ENCODE results near the gene IMPA2. TPM values are rescaled to one million over a fixed set of nuclear protein-coding genes. Genes with fewer than 3 reads are reported as not detected.
A peak's percentile ranks its signal among the peaks of the same experiment; 100 is the strongest.

Gene IMPA2
- total and polyA plus RNA-seq, 2 of the 13 experiments (the other 11 are each of a cell fraction or from before 2014, with no cell fraction given): 37.8 to 71.8 TPM

GRCh38 chr18:11994703-11995444 is 13.6 kb downstream of the IMPA2 start:
- Histone ChIP-seq H3K36me3 (replicated peaks in 1 of 2; ENCODE audit: control insufficient read depth in 1 of 2, insufficient read depth in 2 of 2, low read length in 2 of 2) (peaks cover 0 to 6% of the 10 kb centered on the region in 2 experiments; a peak in 3 of 5 replicates), H3K27me3 (ENCODE audit: control insufficient read depth in 1 of 2, insufficient read depth in 2 of 2, low read length in 2 of 2) (no peaks in the 10 kb centered on the region), H2AFZ (ENCODE audit: low read length) (no peak overlapping the region), H4K20me1 (ENCODE audit: insufficient read depth, low read length) (peaks cover 3% of the 10 kb centered on the region; the same call in 1 of the 2 replicates), H3K9me3 (ENCODE audit: low read length) (no peaks in the 10 kb centered on the region), H3K4me3 (replicated peaks in 1 of 3; ENCODE audit: insufficient read depth in 1 of 3, low read depth in 2 of 3, low read length in 3 of 3) (peak overlapping the region in 2 of 3 experiments; percentile 9 to 65; a peak in 3 of 6 replicates), H3K27ac (ENCODE audit: extremely low read length, insufficient read depth, low read length) (peak overlapping the region; percentile 70), H3K9ac (ENCODE audit: insufficient read depth, low read depth, low read length) (peak overlapping the region; percentile 48), H3K79me2 (ENCODE audit: insufficient read depth, low read length) (peaks cover 19% of the 10 kb centered on the region), H3K4me2 (ENCODE audit: low read depth, low read length) (peak overlapping the region; percentile 87), H3K4me1 (ENCODE audit: insufficient read depth, low read length) (peaks cover 97% of the 10 kb centered on the region)
- CTCF ChIA-PET (ENCODE audit: low intra/inter-chr PET ratio, low total read pairs): interaction anchor here (1.1 to 2.7 kb wide), 4 partner anchors 44 to 262 kb away, joined by 4 to 51 read pairs (median 5); no protein-coding TSS in a partner anchor
- POLR2A ChIA-PET: interaction anchor here (0.6 to 12.8 kb wide), 24 partner anchors 9 to 382 kb away, joined by 3 to 328 read pairs (median 6); partner anchors contain the start of genes AFG3L2, CHMP1B, IMPA2 and MPPE1
- 2% methylated on average over 6 of the region's 11 CpGs for WGBS (ENCODE audit: low lambda C conversion rate)
- no TSS peak for BruUV-seq (replicated peaks)
- intact Hi-C loops (cut with micrococcal nuclease; ENCODE audit: unreplicated experiment): loop anchor here (1.0 to 10.0 kb wide), 5 partner anchors 12 to 262 kb away; partner anchors contain the start of gene CHMP1B
- in situ Hi-C loops (cut with HindIII; ENCODE audit: extremely low pct_ligation_motif_present, low pct_unique_long_range_greater_than_20kb): loop anchor here (5.0 kb wide), 1 partner anchor 58 kb away; no protein-coding TSS in a partner anchor
- peak; percentile 82 for FAIRE-seq
- ATAC-seq: peak; percentile 68
- DNase-seq (ENCODE audit: low spot score): peak; percentile 75
- TF ChIP-seq MAX (IDR thresholded peaks at IDR 0.05) (peak; percentile 35; the same call in 1 of the 2 replicates), ZC3H13 (CRISPR knock-in tag; IDR thresholded peaks at IDR 0.05) (peak; percentile 45; the same call in 1 of the 2 replicates), ZNF687 (CRISPR knock-in tag; IDR thresholded peaks at IDR 0.05) (peak; percentile 36; the same call in 1 of the 2 replicates), TIGD3 (CRISPR knock-in tag; IDR thresholded peaks at IDR 0.05; ENCODE audit: borderline replicate concordance) (0 out of 2 replicates have a peak, but pooled peaks have one; percentile 35), KLF9 (CRISPR knock-in tag; IDR thresholded peaks at IDR 0.05; ENCODE audit: low read depth) (peak; percentile 13; the same call in 1 of the 2 replicates), ATF3 (CRISPR knock-in tag; IDR thresholded peaks at IDR 0.05) (0 out of 2 replicates have a peak, but pooled peaks have one; percentile 11), HINFP (CRISPR knock-in tag; IDR thresholded peaks at IDR 0.05; ENCODE audit: low read depth) (0 out of 2 replicates have a peak, but pooled peaks have one; percentile 36), ZNF782 (CRISPR knock-in tag; IDR thresholded peaks at IDR 0.05; ENCODE audit: borderline replicate concordance) (no peak), MXI1 (IDR thresholded peaks at IDR 0.05; ENCODE audit: borderline replicate concordance, low read depth, low read length) (peak; percentile 33; the same call in 1 of the 3 replicates), ATF7-NPFF (CRISPR knock-in tag; IDR thresholded peaks at IDR 0.05; ENCODE audit: low read depth) (no peak)

All from HepG2 (cell line).